ENCODE results near the gene KLHL29. TPM values are rescaled to one million over a fixed set of nuclear protein-coding genes. Genes with fewer than 3 reads are reported as not detected.
A peak's percentile ranks its signal among the peaks of the same experiment; 100 is the strongest.

Gene KLHL29
- polyA plus RNA-seq, 1 donor from 2014 or later, result 42.4 TPM

DNA sequence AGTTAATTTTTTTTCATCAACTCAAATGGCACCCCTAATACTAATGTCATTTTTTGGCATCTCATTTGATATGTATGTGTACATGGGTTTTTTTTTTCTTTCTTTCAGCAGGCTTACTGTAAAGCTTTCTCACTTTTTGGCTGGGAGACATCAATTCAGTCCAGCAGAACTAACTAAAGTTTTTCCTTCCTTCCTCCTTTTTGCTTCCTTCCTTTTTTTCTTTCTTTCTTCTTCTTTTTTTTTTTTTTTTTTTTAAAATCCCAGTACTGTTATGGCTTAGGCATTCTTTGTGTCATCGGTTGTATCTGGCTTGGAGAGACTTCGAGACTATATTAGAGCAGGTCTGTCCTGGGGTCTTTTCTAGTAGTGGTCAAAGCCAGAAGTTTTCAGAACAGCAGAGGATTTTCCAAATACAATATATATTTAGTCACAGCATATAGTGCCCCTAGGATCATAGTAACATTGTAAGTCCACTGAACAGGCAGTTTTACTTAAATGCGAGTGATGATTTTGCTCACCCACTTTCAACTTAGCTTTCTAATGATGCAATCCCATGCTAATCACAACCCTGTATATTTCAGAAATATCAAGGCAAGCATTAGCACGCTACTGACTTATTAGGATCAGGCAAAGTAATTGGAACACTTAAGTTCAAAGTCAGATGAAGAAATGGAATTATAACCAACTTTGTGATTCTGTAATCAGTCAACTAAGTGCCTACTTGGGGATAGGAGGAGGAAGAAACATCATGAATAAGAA is 4.0 kb downstream of the KLHL29 start:
- H3K9ac ChIP-seq (ENCODE audit: low read length), result peak overlapping the region; percentile 84
- TF ChIP-seq EZH2 (IDR thresholded peaks at IDR 0.05; ENCODE audit: borderline replicate concordance, insufficient read depth, low read length, poor library complexity, severe bottlenecking) (no peak), POLR2AphosphoS5 (IDR thresholded peaks at IDR 0.05) (no peak), RAD21 (conservative IDR thresholded peaks at IDR 0.05) (no peak), MXI1 (conservative IDR thresholded peaks at IDR 0.05; ENCODE audit: poor library complexity, severe bottlenecking) (no peak), REST (IDR thresholded peaks at IDR 0.05; ENCODE audit: borderline replicate concordance) (no peak), TAF1 (IDR thresholded peaks at IDR 0.05; ENCODE audit: low read depth) (no peak), SMC3 (conservative IDR thresholded peaks at IDR 0.05; ENCODE audit: poor library complexity) (no peak), EP300 (conservative IDR thresholded peaks at IDR 0.05; ENCODE audit: poor library complexity, severe bottlenecking) (no peak)
- TF ChIP-seq, protein P1, sequence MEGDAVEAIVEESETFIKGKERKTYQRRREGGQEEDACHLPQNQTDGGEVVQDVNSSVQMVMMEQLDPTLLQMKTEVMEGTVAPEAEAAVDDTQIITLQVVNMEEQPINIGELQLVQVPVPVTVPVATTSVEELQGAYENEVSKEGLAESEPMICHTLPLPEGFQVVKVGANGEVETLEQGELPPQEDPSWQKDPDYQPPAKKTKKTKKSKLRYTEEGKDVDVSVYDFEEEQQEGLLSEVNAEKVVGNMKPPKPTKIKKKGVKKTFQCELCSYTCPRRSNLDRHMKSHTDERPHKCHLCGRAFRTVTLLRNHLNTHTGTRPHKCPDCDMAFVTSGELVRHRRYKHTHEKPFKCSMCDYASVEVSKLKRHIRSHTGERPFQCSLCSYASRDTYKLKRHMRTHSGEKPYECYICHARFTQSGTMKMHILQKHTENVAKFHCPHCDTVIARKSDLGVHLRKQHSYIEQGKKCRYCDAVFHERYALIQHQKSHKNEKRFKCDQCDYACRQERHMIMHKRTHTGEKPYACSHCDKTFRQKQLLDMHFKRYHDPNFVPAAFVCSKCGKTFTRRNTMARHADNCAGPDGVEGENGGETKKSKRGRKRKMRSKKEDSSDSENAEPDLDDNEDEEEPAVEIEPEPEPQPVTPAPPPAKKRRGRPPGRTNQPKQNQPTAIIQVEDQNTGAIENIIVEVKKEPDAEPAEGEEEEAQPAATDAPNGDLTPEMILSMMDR (IDR thresholded peaks at IDR 0.05; ENCODE audit: poor library complexity, severe bottlenecking), result no peak
- H3K4me2 ChIP-seq (ENCODE audit: low read length), result peak overlapping the region; percentile 89
- H4K20me1 ChIP-seq (ENCODE audit: insufficient read depth), result peaks cover 13% of the 10 kb centered on the region
- peaks cover 4% of the 10 kb centered on the region for H3K27me3 ChIP-seq (ENCODE audit: insufficient read depth, low read depth, low read length)
- no peak overlapping the region for H2AFZ ChIP-seq (ENCODE audit: low read depth, low read length)
- peaks cover 79% of the 10 kb centered on the region for H3K79me2 ChIP-seq (replicated peaks; ENCODE audit: insufficient read depth, low read length)
- no peaks in the 10 kb centered on the region for H3K9me2 ChIP-seq (ENCODE audit: insufficient read depth, low read length)
- H3K36me3 ChIP-seq (ENCODE audit: insufficient read depth, low read length), result no peaks in the 10 kb centered on the region
- H3K4me3 ChIP-seq (ENCODE audit: low read length), result peak overlapping the region; percentile 99
- H3K27ac ChIP-seq (ENCODE audit: low read length), result peak overlapping the region; percentile 57
- H3F3A ChIP-seq (ENCODE audit: insufficient read depth, low read length, poor library complexity, severe bottlenecking), result no peaks in the 10 kb centered on the region
- no peaks in the 10 kb centered on the region for H3K9me3 ChIP-seq (ENCODE audit: low read length)

- Histone ChIP-seq H3F3A (ENCODE audit: insufficient read depth, low read length, poor library complexity, severe bottlenecking) (no peaks in the 10 kb centered on the region), H3K4me3 (ENCODE audit: low read length) (peak overlapping the region; percentile 99), H3K9me2 (ENCODE audit: insufficient read depth, low read length) (no peaks in the 10 kb centered on the region), H3K4me2 (ENCODE audit: low read length) (peak overlapping the region; percentile 5), H2AFZ (ENCODE audit: low read depth, low read length) (no peak overlapping the region), H3K36me3 (ENCODE audit: insufficient read depth, low read length) (no peaks in the 10 kb centered on the region), H3K27me3 (ENCODE audit: insufficient read depth, low read depth, low read length) (peaks cover 4% of the 10 kb centered on the region), H3K79me2 (replicated peaks; ENCODE audit: insufficient read depth, low read length) (peaks cover 92% of the 10 kb centered on the region), H3K9ac (ENCODE audit: low read length) (no peak overlapping the region), H4K20me1 (ENCODE audit: insufficient read depth) (peaks cover 13% of the 10 kb centered on the region), H3K9me3 (ENCODE audit: low read length) (no peaks in the 10 kb centered on the region), H3K27ac (ENCODE audit: low read length) (no peak overlapping the region)
- TF ChIP-seq, protein P1 (IDR thresholded peaks at IDR 0.05; ENCODE audit: poor library complexity, severe bottlenecking), result no peak
- TF ChIP-seq MXI1 (conservative IDR thresholded peaks at IDR 0.05; ENCODE audit: poor library complexity, severe bottlenecking) (no peak), RAD21 (conservative IDR thresholded peaks at IDR 0.05) (no peak), REST (IDR thresholded peaks at IDR 0.05; ENCODE audit: borderline replicate concordance) (no peak), SMC3 (conservative IDR thresholded peaks at IDR 0.05; ENCODE audit: poor library complexity) (no peak), EZH2 (IDR thresholded peaks at IDR 0.05; ENCODE audit: borderline replicate concordance, insufficient read depth, low read length, poor library complexity, severe bottlenecking) (no peak), TAF1 (IDR thresholded peaks at IDR 0.05; ENCODE audit: low read depth) (no peak), EP300 (conservative IDR thresholded peaks at IDR 0.05; ENCODE audit: poor library complexity, severe bottlenecking) (no peak), POLR2AphosphoS5 (IDR thresholded peaks at IDR 0.05) (no peak)
Measured at GRCh38 chr2:23390152-23390551, 5.2 kb downstream of the KLHL29 start.
